Measurements from ENCODE around the gene CFAP46.

DNA sequence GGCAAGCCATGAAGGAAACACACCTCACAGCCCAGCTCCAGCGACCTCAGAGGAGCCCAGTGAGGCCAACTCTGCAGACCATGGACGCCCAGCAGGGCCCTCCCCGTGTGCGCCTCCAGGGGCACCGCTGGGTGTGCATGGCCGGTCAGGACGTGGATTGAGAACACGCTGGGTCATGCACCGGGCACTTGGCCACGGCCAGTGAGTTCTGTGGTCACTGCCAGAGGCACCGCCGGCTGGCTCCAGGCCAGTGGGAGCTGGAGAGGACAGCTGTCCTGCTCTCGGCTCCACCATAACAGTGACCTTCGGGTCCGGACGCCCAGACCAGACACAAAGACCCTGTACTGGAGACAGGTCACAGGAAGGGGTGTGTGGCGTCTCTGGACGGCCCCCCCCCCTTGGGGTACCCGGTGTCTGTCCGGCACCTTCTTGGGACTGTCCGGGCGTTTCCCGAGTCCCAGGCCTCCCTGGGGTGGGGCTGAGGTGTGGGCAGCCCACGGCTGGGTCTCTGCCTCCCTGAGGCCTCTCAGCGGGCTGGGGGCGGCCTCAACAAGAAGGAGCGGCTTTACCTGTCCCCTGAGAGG, 106.0 kb downstream of the CFAP46 start:
- no peak for TF ChIP-seq CTCF (conservative IDR thresholded peaks at IDR 0.05; ENCODE audit: low read length)
- TF ChIP-seq EZH2phosphoT487 (IDR thresholded peaks at IDR 0.05; ENCODE audit: borderline replicate concordance), result no peak
